HG02943 (cell line): ENCODE results near the gene ADAM8.
"Not testable (repeated sequence)": the region's sequence is repeated elsewhere in the genome, so short reads cannot be mapped to it uniquely, and the experiment has no call there.

Source experiments
- ATAC-seq: cut with Tn5 transposase; IDR thresholded peaks from one replicate; pipeline ENCODE4 v1.9.1; 2021; ENCODE audit warnings: mild to moderate bottlenecking, low read depth, moderate library complexity; ENCODE audit not compliant: unreplicated experiment

ADAM8 gene

GRCh38 chr10:133235932-133236331, 40.7 kb downstream of the ADAM8 start:
- no peak for ATAC-seq

GRCh38 chr10:133235265-133235855, 41.3 kb downstream of the ADAM8 start:
- no peak for ATAC-seq

- ATAC-seq: not testable (repeated sequence)
Observed at GRCh38 chr10:133234796-133235195, 41.9 kb downstream of the ADAM8 start.

GRCh38 chr10:133231946-133232574, 44.6 kb downstream of the ADAM8 start:
- no peak for ATAC-seq

GRCh38 chr10:133231244-133231945, 45.3 kb downstream of the ADAM8 start:
- no peak for ATAC-seq

GRCh38 chr10:133230387-133231195, 46.1 kb downstream of the ADAM8 start:
- no peak for ATAC-seq

- no peak for ATAC-seq
Observed at GRCh38 chr10:133230044-133230361, 46.7 kb downstream of the ADAM8 start, which contains the start of gene UTF1. UTF1 (plus strand) TSS chr10:133230217; CDS start chr10:133230289, 72 bp downstream.

GRCh38 chr10:133229265-133230043, 47.2 kb downstream of the ADAM8 start:
- no peak for ATAC-seq

- no peak for ATAC-seq
Observed at GRCh38 chr10:133227256-133227655, 49.4 kb downstream of the ADAM8 start.

- no peak for ATAC-seq
Observed at GRCh38 chr10:133226251-133226808, 50.3 kb downstream of the ADAM8 start.

GRCh38 chr10:133225707-133226191, 50.9 kb downstream of the ADAM8 start:
- no peak for ATAC-seq

GRCh38 chr10:133224756-133225372, 51.8 kb downstream of the ADAM8 start:
- ATAC-seq: no peak

- ATAC-seq: no peak
Observed at GRCh38 chr10:133224076-133224475, 52.6 kb downstream of the ADAM8 start.

- not testable (repeated sequence) for ATAC-seq
Observed at GRCh38 chr10:133221756-133222155, 54.9 kb downstream of the ADAM8 start.

- no peak for ATAC-seq
Observed at GRCh38 chr10:133221331-133221730, 55.3 kb downstream of the ADAM8 start.

GRCh38 chr10:133219782-133220181, 56.9 kb downstream of the ADAM8 start:
- ATAC-seq: no peak

- ATAC-seq: no peak
Observed at GRCh38 chr10:133218891-133219290, 57.8 kb downstream of the ADAM8 start.

GRCh38 chr10:133217800-133218589, 58.7 kb downstream of the ADAM8 start:
- ATAC-seq: no peak

- no peak for ATAC-seq
Observed at GRCh38 chr10:133216776-133217175, 59.9 kb downstream of the ADAM8 start.
